NCI-H1092 treated with DMSO at 0.1 percent for 48 hours (cell line): ENCODE data around the gene PRRG2.
"Not testable (repeated sequence)": the region's sequence is repeated elsewhere in the genome, so short reads cannot be mapped to it uniquely, and the experiment has no call there.

Experiments
- DNase-seq: peaks from one replicate; lab custom pipeline; 2025; lab: John Stamatoyannopoulos, UW

PRRG2 gene

DNA sequence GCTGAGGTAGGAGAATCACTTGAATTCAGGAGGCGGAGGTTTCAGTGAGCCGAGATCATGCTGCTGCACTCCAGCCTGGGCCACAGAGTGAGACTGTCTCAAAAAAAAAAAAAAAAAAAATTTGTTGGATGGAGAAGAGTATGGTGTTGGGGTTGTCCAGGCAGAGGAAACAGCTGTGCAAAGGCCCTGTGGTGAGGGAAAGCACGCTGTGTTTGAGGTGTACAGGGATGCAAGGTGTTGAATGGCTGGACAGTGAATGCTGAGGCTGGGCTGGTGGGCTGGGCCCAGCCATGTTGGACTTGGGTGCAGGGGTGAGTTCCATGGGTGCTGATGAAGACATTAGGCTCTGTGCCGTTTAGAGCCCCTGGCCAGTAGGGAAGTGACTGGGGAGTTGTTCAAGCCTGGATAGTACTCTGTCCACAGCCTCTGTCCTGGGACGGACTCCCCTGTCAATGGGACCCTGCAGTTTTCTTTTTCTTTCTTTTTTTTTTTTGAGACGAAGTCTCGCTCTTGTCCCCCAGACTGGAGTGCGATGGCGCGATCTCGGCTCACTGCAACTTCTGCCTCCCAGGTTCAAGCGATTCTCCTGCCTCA, 28.5 kb downstream of the PRRG2 start:
- DNase-seq = no peak

DNA sequence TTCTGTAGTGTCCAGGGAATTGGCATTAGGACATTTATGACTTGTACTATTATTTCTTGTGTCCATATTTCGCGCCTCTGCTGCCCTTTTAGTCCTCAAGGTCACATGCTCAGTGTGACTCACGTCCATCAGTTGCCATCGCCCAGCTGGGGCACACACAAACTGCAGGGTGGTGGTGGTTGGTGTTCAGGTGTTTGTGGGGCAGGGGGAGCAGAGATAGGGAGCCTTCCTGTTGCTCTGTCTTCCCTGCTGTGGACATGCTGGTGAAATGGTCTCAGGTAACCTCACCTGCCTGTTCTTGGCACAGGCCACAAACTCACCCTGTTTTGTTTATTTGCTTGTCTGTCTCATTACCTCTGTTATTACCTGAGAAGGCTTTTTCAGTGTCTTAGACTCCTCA, 32.3 kb downstream of the PRRG2 start:
- no peak for DNase-seq

DNA sequence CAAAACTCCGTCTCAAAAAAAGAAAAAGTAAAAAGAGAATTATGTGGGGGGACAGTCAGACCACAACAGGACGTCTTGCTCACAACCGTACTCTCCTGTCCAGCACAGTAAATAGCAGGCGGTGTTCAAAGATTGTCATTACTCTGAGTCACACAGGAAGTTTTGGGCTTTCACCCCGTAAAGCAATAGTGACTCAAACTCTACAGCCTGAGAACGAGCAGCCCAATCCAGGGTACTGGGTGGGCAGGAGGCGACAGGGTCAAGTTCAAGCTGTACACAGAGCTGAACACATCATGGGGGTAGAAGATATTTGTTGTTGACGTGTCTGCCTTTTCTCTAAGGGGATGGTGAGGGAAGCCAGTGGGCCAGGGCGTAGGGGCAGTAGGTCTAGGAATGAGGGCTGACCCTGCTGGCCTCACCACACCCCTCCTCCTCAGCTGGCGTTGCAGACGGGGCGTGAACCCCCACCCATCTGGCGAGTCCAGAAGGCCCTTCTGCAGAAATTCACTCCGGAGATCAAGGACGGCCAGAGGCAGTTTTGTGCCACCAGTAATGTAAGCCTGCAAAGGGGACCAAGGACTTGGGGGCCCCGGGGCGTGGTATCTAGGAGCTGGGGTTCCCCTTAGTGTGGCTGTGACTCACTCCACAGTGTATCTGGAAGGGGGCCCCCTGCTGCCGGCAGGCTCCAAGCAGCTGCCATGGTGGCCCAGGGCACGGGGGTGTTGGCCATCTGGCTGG, 33.1 kb downstream of the PRRG2 start:
- DNase-seq = no peak

DNA sequence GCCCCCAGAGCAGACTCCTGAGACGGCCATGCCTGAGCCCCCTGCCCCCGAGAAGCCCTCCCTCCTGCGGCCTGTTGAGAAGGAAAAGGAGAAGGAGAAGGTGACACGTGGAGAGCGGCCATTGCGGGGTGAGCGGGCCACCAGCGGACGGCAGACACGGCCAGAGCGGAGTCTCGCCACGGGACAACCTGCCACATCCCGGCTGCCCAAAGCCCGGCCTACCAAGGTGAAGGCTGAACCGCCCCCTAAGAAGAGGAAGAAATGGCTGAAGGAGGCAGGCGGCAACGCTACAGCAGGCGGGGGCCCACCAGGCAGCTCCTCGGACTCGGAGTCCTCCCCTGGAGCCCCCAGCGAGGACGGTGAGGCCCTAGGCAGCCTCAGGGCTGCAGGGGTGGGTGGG, 34.7 kb downstream of the PRRG2 start:
- DNase-seq = no peak

GRCh38 chr19:49616532-49616931, 35.4 kb downstream of the PRRG2 start:
- no peak for DNase-seq

GRCh38 chr19:49616945-49617344, 35.8 kb downstream of the PRRG2 start:
- no peak for DNase-seq

DNA sequence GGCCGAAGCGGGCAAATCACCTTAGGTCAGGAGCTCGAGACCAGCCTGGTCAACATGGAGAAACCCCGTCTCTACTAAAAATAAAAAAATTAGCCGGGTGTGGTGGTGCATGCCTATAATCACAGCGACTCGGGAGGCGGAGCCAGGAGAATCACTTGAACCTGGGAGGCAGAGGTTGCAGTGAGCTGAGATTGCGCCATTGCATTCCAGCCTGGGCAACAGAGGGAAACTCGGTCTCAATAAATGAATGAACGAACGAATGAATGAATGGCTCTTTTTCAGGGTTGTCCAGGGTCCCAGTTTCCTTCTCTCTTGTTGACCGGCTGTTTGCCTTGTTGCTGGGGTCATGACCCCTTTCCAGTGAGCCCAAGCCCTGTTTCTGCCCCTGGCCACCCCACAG, 36.7 kb downstream of the PRRG2 start:
- not testable (repeated sequence) for DNase-seq

GRCh38 chr19:49624967-49625910, 44.1 kb downstream of the PRRG2 start:
- no peak for DNase-seq

GRCh38 chr19:49626226-49626625, 45.1 kb downstream of the PRRG2 start:
- DNase-seq = no peak

GRCh38 chr19:49629659-49630058, 48.5 kb downstream of the PRRG2 start:
- no peak for DNase-seq

- DNase-seq = no peak
These were observed 50.0 kb downstream of the PRRG2 start for GRCh38 chr19:49631014-49631588.

DNA sequence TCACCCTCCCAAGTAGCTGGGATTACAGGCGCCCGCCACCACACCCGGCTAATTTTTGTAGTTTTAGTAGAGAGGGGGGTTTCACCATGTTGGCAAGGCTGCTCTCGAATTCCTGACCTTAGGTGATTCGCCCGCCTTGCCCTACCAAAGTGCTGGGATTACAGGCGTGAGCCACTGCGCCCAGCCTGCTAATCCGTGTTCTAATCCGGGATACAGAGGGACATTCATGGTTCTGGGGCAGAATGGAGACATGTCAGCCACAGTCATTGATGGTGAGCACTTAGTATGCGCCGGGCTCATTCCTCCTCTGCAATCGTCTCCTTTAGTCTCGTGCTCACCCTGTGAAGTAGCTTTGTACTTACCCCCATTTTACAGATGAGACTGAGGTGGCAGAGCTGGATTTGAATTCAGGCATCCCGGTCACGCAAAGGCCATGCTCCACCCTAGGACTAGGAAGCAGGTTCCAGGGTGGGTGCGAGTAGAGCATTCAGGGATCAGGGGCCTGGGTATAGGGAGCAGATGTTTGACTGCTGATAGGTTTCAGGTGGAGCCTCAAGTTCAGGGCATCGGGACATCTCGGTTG, 50.6 kb downstream of the PRRG2 start:
- DNase-seq = no peak

DNA sequence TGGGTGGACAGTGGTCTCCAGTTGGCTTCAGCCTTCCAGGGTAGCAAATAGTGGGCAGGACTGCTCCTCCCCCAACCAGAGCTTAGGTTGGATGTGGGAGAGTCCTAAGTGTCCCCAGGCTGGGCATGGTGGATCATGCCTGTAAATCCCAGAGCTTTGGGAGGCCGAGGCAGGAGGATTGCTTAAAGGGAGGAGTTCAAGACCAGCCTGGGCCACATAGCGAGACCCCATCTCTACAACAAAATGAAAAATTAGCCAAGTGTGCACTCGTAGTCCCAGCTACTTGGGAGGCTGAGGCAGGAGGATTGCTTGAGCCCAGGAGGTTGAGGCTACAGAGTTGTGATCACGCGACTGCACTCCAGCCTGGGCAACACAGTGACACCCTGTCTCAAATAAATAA, 51.5 kb downstream of the PRRG2 start:
- DNase-seq = no peak

DNA sequence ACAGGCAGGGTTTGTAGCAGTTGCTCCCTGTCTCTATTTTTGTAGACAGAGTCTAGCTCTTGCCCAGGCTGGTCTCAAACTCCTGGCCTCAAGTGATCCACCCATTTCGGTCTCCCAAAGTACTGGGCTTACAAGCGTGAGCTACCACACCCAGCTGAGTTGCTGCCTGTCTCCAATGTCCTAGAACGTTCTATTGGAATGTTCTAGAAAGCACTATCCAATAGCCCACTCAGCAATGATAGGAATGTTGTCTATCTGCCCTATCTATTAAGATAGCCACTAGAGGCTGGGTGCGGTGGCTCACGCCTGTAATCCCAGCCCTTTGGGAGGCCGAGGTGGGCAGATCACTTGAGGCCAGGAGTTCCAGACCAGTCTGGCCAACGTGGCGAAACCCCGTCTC, 52.2 kb downstream of the PRRG2 start:
- not testable (repeated sequence) for DNase-seq

DNA sequence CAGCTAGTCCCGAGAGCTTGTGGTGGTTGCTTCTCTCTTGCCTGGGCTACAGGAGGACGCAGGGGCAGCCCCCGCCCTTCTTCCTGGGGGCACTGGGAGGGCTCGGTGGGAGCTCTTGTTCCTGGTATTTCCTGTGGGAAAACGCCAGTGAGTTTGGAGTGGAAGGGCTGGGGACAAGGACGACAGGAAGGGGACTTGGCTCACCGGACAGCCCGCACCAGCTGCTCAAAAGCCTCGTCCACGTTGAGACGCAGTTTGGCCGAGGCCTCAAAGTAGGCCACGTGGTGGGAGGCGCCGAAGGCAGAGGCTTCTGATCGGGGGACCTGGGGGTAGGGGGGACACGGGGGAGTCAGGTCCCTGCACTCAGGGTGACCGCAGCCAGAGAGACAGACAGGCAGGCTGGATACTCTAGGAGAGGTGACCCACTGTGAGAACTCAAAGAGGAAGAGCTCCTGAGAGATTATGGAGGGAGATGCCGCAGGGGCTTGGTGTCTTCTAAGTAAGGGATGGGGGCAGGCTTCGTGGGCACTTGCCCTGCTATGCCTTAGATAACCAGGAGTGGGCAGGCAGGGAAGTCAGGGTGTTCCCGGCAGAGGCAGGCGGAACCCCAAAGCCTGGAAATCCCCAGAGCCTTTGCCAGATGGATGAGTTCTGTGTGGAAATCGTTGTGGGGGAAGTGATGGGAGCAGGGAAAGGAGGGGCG, 54.6 kb downstream of the PRRG2 start:
- no peak for DNase-seq

DNA sequence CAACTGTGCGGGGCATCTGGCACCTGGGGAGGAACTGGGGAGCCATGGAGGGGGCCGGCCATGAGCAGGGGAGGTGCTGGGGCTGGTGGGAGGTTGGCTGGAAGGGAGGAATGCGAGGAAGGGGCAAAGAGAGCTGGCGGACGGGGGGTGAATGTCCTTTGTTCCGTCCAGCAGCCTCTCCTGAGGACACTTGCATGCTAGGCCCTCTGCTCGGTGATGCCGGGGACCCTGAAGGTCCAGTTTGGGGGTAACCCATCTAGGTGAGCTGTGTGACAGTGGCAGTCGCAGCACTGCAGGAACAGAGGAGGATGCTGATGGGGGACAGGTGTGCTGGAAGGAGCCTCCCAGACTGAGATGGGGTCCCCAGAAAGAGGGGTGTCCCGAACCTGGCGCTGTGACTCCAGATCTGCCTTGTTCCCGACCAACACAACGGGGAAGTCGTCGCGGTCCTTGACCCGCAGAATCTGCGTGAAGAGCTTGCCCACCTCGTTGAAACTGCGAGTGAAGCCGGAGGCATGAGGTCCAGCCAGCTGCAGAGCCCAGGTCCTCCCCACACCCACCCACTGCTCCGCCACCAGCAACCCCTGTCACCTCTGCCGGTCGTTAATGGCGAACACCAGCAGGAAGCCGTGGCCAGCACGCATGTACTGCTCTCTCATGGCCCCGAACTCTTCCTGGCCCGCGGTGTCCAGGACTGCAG, 55.3 kb downstream of the PRRG2 start:
- DNase-seq = no peak

DNA sequence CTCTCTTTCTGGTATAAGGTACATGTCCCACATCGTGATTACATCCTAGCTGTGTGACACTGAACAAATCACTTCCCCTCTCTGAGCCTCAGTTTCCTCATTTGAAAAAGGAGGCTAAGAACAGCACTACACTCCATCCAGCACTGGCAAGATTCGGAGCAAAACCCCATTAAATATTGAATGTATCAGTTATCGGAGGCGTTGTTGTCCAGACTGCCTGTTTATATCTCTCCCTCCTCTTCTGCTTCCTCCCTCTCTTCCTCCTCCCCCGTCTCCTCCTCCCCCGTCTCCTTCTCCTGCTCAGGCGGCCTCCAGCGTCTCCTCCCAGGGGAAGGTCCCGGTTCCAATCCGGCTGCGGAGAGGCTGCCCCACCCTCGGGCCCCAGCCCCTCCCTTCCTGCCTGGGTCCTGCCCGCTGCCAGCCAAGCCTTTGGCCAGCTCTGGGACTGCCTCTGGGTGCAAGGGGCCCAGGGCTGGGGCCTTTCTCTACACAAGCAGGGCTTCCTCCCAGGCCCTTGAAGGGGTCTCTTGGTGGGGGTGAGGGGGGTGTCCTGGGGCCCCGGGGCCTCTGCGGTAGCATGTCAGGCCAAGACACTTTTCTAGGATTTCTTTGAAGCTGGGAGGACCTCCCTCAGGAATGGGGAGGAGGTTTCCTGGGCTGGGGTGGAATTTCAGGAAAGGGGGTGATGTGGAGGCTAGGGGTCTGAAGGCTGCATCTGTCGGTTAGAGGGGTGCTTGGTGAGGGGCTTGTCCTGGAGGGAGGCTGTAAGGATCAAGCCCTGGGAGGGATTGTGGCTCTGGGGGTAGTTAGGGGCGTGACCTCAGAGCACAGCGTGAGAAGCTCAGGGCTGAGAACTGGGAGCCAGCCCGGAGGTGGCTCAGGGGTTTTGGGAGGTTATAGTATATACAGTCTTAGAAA, 57.0 kb downstream of the PRRG2 start:
- no peak for DNase-seq

DNA sequence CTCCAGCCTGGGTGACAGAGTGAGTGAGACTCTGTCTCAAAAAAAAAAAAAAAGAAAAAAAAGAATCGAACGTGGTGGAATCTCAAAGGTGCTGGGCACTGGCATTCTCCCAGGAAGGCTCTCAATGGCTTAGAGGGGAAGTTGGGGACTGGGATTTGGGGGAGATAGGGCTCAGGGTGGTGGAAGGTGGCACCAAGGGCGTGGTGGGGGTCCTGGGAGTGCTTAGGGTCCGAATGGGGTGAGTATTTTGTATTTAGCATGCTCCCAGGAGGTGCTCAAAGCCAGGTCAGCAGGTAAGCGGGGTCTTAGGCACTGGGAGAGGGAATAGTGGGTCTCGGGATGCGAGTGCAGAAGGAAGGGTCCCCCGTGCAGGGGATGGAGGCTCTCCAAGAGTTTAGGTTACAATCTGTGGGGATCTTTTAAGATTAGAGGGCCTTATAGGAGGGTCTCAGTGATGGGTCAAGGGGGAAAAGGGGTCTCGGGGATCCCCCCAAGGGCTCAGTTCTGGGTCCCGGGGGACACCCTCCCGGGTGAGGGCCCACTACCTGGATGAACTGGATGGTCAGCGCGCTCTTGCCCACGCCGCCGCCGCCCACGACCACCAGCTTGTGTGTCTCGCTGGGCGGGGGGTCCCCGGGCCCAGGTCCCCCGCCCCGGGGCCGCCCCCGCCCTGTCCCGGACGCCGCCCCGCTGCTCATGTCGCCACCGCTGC, 58.4 kb downstream of the PRRG2 start:
- DNase-seq = no peak
